Measurements from ENCODE around the gene C17orf113.

DNA sequence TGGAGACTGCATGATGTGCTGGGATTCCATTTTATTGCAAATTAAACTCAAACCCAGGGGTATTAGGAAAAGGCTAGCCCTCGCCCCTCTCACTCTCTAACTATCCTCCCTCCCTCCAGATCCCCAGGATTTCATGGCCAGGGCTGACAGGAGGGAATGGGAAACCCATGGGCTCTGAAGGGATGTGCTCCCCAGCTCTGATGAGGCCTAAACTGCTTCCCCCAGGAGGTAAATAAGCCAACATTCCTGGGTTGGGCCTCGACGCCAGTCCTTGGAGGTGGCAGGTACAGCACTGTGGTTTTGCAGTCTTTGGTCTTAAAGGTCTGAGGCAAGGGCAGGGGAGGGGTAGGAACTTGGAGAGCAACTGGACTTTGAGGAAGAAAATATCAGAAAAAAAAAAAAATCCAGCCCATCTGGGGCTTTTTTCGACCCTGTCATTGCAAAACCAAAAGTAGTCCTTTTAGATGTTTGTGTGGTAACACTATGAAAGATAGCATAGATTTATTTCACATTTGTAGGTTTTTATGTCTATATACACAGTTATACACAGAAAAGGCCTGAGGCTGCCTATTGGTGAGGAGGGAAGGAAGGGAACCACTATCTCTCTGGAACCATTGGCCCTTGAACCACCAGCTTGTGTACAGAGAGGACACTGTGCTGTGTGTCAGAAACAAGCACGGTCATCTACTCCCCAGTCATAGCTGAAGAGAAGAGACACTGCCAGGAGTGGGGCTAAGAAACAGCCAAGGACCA lies 12.0 kb downstream of the C17orf113 start:
- TF ChIP-seq, protein P1, sequence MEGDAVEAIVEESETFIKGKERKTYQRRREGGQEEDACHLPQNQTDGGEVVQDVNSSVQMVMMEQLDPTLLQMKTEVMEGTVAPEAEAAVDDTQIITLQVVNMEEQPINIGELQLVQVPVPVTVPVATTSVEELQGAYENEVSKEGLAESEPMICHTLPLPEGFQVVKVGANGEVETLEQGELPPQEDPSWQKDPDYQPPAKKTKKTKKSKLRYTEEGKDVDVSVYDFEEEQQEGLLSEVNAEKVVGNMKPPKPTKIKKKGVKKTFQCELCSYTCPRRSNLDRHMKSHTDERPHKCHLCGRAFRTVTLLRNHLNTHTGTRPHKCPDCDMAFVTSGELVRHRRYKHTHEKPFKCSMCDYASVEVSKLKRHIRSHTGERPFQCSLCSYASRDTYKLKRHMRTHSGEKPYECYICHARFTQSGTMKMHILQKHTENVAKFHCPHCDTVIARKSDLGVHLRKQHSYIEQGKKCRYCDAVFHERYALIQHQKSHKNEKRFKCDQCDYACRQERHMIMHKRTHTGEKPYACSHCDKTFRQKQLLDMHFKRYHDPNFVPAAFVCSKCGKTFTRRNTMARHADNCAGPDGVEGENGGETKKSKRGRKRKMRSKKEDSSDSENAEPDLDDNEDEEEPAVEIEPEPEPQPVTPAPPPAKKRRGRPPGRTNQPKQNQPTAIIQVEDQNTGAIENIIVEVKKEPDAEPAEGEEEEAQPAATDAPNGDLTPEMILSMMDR (IDR thresholded peaks at IDR 0.05), result no peak
- TF ChIP-seq EP300 (IDR thresholded peaks at IDR 0.05) (no peak), POLR2A (IDR thresholded peaks at IDR 0.05) (no peak), POLR2AphosphoS5 (IDR thresholded peaks at IDR 0.05) (no peak)
